Measurements from ENCODE around the gene ALMS1.
"Not testable (repeated sequence)": the region's sequence is repeated elsewhere in the genome, so short reads cannot be mapped to it uniquely, and the experiment has no call there.

The ALMS1 gene

GRCh38 chr2:73516033-73516432 lies 130.4 kb downstream of the ALMS1 start:
- H3K4me3 Mint-ChIP-seq, result no peak overlapping the region

DNA sequence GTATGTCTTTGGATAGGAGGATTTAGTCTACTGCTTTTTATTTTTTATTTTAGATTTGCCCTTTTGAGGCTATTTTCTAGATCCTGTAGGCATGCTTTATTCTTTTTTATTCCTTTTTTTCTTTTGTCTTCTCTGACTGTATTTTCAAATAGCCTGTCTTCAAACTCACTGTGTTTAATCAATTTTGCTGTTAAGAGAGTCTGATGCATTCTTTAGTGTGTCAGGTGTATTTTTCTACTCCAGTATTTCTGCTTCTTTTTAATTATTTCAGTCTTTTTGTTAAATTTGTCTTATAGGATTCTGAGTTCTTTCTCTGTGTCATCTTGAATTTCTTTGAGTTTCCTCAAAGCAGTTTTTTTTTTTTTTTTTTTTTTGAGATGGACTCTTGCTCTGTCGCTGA lies 143.1 kb downstream of the ALMS1 start:
- no peaks in the 10 kb centered on the region for H3K27me3 Mint-ChIP-seq
- no peaks in the 10 kb centered on the region for H3K4me1 Mint-ChIP-seq (ENCODE audit: low read depth)
- peaks cover 94% of the 10 kb centered on the region for H3K36me3 Mint-ChIP-seq (ENCODE audit: low read depth)
- H3K27ac Mint-ChIP-seq, result no peak overlapping the region
- DNase-seq, result no peak
- peaks cover 39% of the 10 kb centered on the region for H3K9me3 Mint-ChIP-seq
- no peak overlapping the region for H3K4me3 Mint-ChIP-seq

More at GRCh38 chr2:73516033-73516432, 130.4 kb downstream of the ALMS1 start:
- no peak for DNase-seq
- Mint-ChIP-seq H3K4me1 (ENCODE audit: low read depth) (peaks cover 10% of the 10 kb centered on the region), H3K9me3 (peaks cover 15% of the 10 kb centered on the region), H3K27me3 (no peaks in the 10 kb centered on the region), H3K27ac (no peak overlapping the region), H3K36me3 (ENCODE audit: low read depth) (peaks cover 63% of the 10 kb centered on the region)

- DNase-seq; H3K27ac Mint-ChIP-seq; H3K27me3 Mint-ChIP-seq; H3K4me1 Mint-ChIP-seq (ENCODE audit: low read depth); H3K4me3 Mint-ChIP-seq: not testable (repeated sequence)
- Mint-ChIP-seq H3K9me3 (peaks cover 40% of the 10 kb centered on the region), H3K36me3 (ENCODE audit: low read depth) (peaks cover 98% of the 10 kb centered on the region)
These were observed 145.1 kb downstream of the ALMS1 start for GRCh38 chr2:73530773-73531172.

DNA sequence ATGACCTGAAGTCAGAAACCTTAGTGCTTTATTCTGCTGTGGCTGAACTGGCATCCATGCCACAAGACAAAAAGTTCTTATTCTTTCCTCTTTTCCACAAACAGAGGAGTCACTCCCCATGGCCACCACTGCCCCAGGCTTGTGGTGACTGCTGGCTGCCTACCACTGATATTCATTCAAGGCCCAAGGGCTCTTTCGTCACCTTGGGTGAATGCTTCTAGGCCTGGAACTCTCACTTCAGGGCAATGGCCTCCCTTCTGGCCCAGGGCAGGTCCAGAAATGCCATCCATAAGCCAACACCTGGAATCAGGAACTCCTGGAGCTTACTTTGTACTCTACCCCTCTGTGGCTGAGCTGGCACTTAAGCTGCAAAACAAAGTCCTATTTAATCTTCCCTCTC lies 146.7 kb downstream of the ALMS1 start:
- Mint-ChIP-seq H3K4me1 (ENCODE audit: low read depth) (no peaks in the 10 kb centered on the region), H3K27ac (no peak overlapping the region), H3K9me3 (peaks cover 26% of the 10 kb centered on the region), H3K27me3 (no peaks in the 10 kb centered on the region), H3K4me3 (no peak overlapping the region), H3K36me3 (ENCODE audit: low read depth) (peaks cover 98% of the 10 kb centered on the region)
- no peak for DNase-seq

- peaks cover 85% of the 10 kb centered on the region for H3K36me3 Mint-ChIP-seq (ENCODE audit: low read depth)
- no peaks in the 10 kb centered on the region for H3K27me3 Mint-ChIP-seq
- H3K27ac Mint-ChIP-seq, result no peak overlapping the region
- H3K9me3 Mint-ChIP-seq, result peaks cover 23% of the 10 kb centered on the region
- H3K4me3 Mint-ChIP-seq, result no peak overlapping the region
- no peak for DNase-seq
- H3K4me1 Mint-ChIP-seq (ENCODE audit: low read depth), result no peaks in the 10 kb centered on the region
These were observed 150.7 kb downstream of the ALMS1 start for GRCh38 chr2:73536133-73536840.

- H3K27me3 Mint-ChIP-seq; H3K27ac Mint-ChIP-seq; DNase-seq; H3K9me3 Mint-ChIP-seq; H3K4me3 Mint-ChIP-seq; H3K4me1 Mint-ChIP-seq (ENCODE audit: low read depth): not testable (repeated sequence)
- peaks cover 51% of the 10 kb centered on the region for H3K36me3 Mint-ChIP-seq (ENCODE audit: low read depth)
These were observed 175.2 kb downstream of the ALMS1 start for GRCh38 chr2:73560875-73561274.

- Mint-ChIP-seq H3K4me3 (no peak overlapping the region), H3K36me3 (ENCODE audit: low read depth) (peaks cover 51% of the 10 kb centered on the region), H3K4me1 (ENCODE audit: low read depth) (no peaks in the 10 kb centered on the region), H3K27ac (no peak overlapping the region), H3K27me3 (no peaks in the 10 kb centered on the region), H3K9me3 (no peaks in the 10 kb centered on the region)
- no peak for DNase-seq
These were observed 175.8 kb downstream of the ALMS1 start for GRCh38 chr2:73561422-73561821.

- H3K27me3 Mint-ChIP-seq, result no peaks in the 10 kb centered on the region
- no peak for DNase-seq
- H3K27ac Mint-ChIP-seq, result no peak overlapping the region
- H3K9me3 Mint-ChIP-seq, result no peaks in the 10 kb centered on the region
- H3K4me3 Mint-ChIP-seq, result no peak overlapping the region
- H3K4me1 Mint-ChIP-seq (ENCODE audit: low read depth), result no peaks in the 10 kb centered on the region
- peaks cover 26% of the 10 kb centered on the region for H3K36me3 Mint-ChIP-seq (ENCODE audit: low read depth)
These were observed 179.3 kb downstream of the ALMS1 start for GRCh38 chr2:73564986-73565385.

DNA sequence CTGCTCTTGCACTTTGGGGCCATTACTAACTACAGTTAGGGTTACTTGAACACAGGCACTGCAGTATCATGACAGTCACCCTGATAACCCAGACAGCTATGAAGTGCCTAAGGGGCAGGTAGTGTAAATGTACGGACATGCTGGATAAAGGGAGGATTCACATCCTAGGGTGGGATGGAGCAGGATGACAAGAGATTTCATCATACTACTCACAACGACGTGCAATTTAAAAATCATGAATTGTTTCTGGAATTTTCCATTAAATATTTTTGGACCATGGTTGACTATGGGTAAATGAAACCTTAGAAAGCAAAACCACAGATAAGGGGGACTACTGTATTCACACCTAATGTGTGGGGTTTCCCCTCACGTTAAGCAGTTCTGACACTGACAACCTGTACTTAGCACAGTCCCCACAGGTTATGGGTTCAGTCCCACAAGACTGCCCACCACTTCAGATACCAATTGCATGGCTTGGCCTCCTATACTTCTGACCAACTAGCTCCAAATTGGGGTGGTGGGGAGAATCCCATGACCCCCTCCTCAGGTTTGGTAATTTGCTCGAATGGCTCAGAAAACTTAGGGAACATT lies 180.7 kb downstream of the ALMS1 start:
- Mint-ChIP-seq H3K27me3 (no peaks in the 10 kb centered on the region), H3K36me3 (ENCODE audit: low read depth) (peaks cover 18% of the 10 kb centered on the region), H3K4me3 (no peak overlapping the region), H3K9me3 (no peaks in the 10 kb centered on the region), H3K27ac (no peak overlapping the region), H3K4me1 (ENCODE audit: low read depth) (no peaks in the 10 kb centered on the region)
- no peak for DNase-seq

- Mint-ChIP-seq H3K27me3 (no peaks in the 10 kb centered on the region), H3K4me3 (no peak overlapping the region), H3K9me3 (peaks cover 8% of the 10 kb centered on the region), H3K27ac (no peak overlapping the region), H3K4me1 (ENCODE audit: low read depth) (peaks cover 11% of the 10 kb centered on the region), H3K36me3 (ENCODE audit: low read depth) (peaks cover 44% of the 10 kb centered on the region)
- DNase-seq, result no peak
These were observed 189.6 kb downstream of the ALMS1 start for GRCh38 chr2:73575261-73575660.

DNA sequence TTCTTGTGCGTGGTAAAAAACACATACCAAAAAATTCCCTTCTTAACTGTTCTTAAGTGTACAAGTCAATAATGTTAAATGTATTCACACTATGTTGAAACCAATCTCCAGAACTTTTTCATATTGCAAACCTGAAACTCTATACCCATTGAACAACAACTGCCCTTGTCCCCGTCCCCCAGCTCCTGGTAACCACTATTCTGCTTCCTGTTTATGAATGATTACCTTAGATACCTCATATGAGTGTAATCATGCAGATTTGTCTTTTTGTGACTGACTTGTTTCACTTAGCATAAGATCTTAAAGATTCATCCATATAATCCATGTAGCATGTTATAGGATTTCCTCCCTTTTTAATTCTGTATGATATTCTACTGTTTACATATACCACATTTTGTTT lies 196.7 kb downstream of the ALMS1 start:
- peaks cover 24% of the 10 kb centered on the region for H3K9me3 Mint-ChIP-seq
- H3K27me3 Mint-ChIP-seq, result no peaks in the 10 kb centered on the region
- no peak overlapping the region for H3K4me3 Mint-ChIP-seq
- H3K27ac Mint-ChIP-seq, result no peak overlapping the region
- peaks cover 7% of the 10 kb centered on the region for H3K4me1 Mint-ChIP-seq (ENCODE audit: low read depth)
- H3K36me3 Mint-ChIP-seq (ENCODE audit: low read depth), result peaks cover 60% of the 10 kb centered on the region
- no peak for DNase-seq

- H3K9me3 Mint-ChIP-seq, result peaks cover 12% of the 10 kb centered on the region
- H3K4me1 Mint-ChIP-seq (ENCODE audit: low read depth), result peaks cover 12% of the 10 kb centered on the region
- no peaks in the 10 kb centered on the region for H3K27me3 Mint-ChIP-seq
- peaks cover 39% of the 10 kb centered on the region for H3K36me3 Mint-ChIP-seq (ENCODE audit: low read depth)
- H3K4me3 Mint-ChIP-seq, result no peak overlapping the region
- DNase-seq, result no peak
- H3K27ac Mint-ChIP-seq, result no peak overlapping the region
These were observed 202.5 kb downstream of the ALMS1 start for GRCh38 chr2:73588177-73588576.

DNA sequence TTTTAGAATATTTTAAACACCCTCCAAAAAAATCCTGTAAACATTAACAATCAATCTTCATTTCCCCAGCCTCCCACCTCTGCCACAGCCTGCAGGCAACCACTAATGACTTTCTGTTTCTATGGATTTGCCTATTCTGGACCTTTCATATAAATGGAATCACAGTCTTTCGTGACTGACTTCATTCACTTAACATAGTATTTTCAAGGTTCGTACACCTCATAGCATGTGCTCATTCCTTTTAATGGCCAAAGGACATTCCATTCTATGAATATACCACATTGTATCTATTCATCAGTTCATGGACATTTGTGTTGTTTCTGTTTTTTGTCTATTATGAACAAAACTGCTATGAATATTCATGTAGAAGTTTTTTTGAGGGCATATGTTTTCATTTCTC lies 208.0 kb downstream of the ALMS1 start:
- Mint-ChIP-seq H3K4me3 (no peak overlapping the region), H3K27ac (no peak overlapping the region), H3K4me1 (ENCODE audit: low read depth) (no peaks in the 10 kb centered on the region), H3K27me3 (no peaks in the 10 kb centered on the region), H3K36me3 (ENCODE audit: low read depth) (peaks cover 38% of the 10 kb centered on the region), H3K9me3 (no peaks in the 10 kb centered on the region)
- no peak for DNase-seq

- H3K4me1 Mint-ChIP-seq (ENCODE audit: low read depth), result no peaks in the 10 kb centered on the region
- no peaks in the 10 kb centered on the region for H3K9me3 Mint-ChIP-seq
- no peak for DNase-seq
- no peak overlapping the region for H3K27ac Mint-ChIP-seq
- H3K4me3 Mint-ChIP-seq, result no peak overlapping the region
- no peaks in the 10 kb centered on the region for H3K27me3 Mint-ChIP-seq
- peaks cover 38% of the 10 kb centered on the region for H3K36me3 Mint-ChIP-seq (ENCODE audit: low read depth)
These were observed 208.6 kb downstream of the ALMS1 start for GRCh38 chr2:73594251-73594650.

DNA sequence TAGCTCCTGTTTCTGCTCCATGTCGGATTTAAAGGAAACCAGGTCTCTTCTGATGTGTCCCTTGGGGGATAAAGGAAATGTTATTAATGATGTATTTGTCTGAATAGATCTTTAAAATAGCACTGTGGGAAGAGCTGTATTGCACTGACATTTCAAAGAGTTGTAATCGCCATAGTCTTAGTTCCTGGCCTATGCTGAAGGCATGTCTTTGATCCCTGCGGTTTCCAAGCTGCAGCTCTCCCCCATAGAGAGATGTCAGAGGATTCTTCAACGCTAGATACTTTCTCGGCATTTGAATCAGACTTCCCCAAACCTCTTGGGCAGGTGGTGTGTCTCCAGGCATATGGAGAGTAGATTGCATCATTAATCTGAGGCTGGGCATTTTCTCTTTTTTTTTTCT lies 216.1 kb downstream of the ALMS1 start:
- H3K27me3 Mint-ChIP-seq, result no peaks in the 10 kb centered on the region
- H3K9me3 Mint-ChIP-seq, result no peaks in the 10 kb centered on the region
- no peak for DNase-seq
- H3K27ac Mint-ChIP-seq, result peak overlapping the region; percentile 15
- no peak overlapping the region for H3K4me3 Mint-ChIP-seq
- H3K36me3 Mint-ChIP-seq (ENCODE audit: low read depth), result peaks cover 60% of the 10 kb centered on the region
- H3K4me1 Mint-ChIP-seq (ENCODE audit: low read depth), result peaks cover 8% of the 10 kb centered on the region

Data from activated T-cell treated with anti-CD3 and anti-CD28 coated beads, Interleukin-2, amount 50 U/mL, for 24 hours (primary cell).